HG03095 (cell line): ENCODE measurements around the gene DYSF.
"Not testable (repeated sequence)": the region's sequence is repeated elsewhere in the genome, so short reads cannot be mapped to it uniquely, and the experiment has no call there.

Source experiments
- ATAC-seq: cut with Tn5 transposase; IDR thresholded peaks from one replicate; pipeline ENCODE4 v1.9.1; 2021; ENCODE audit warnings: moderate library complexity; ENCODE audit not compliant: unreplicated experiment

The DYSF gene

GRCh38 chr2:71469403-71470398 is 16.3 kb downstream of the DYSF start:
- no peak for ATAC-seq

- no peak for ATAC-seq
Observed at GRCh38 chr2:71471276-71471675, 17.9 kb downstream of the DYSF start.

GRCh38 chr2:71472019-71472418 is 18.7 kb downstream of the DYSF start:
- ATAC-seq = no peak

- no peak for ATAC-seq
Observed at GRCh38 chr2:71473346-71474031, 20.1 kb downstream of the DYSF start.

GRCh38 chr2:71474116-71474743 is 20.9 kb downstream of the DYSF start:
- no peak for ATAC-seq

GRCh38 chr2:71474744-71475397 is 21.5 kb downstream of the DYSF start:
- ATAC-seq = no peak

GRCh38 chr2:71476495-71476894 is 23.1 kb downstream of the DYSF start:
- ATAC-seq = no peak

GRCh38 chr2:71477231-71477691 is 23.9 kb downstream of the DYSF start:
- no peak for ATAC-seq

- no peak for ATAC-seq
Observed at GRCh38 chr2:71478806-71479205, 25.4 kb downstream of the DYSF start.

GRCh38 chr2:71479261-71479660 is 25.9 kb downstream of the DYSF start:
- no peak for ATAC-seq

GRCh38 chr2:71481111-71481510 is 27.8 kb downstream of the DYSF start:
- ATAC-seq = no peak

- no peak for ATAC-seq
Observed at GRCh38 chr2:71482055-71482454, 28.7 kb downstream of the DYSF start.

- no peak for ATAC-seq
Observed at GRCh38 chr2:71483246-71483645, 29.9 kb downstream of the DYSF start.

- ATAC-seq = no peak
Observed at GRCh38 chr2:71484354-71484753, 31.0 kb downstream of the DYSF start.

- no peak for ATAC-seq
Observed at GRCh38 chr2:71486881-71487640, 33.7 kb downstream of the DYSF start.

GRCh38 chr2:71491551-71491950 is 38.2 kb downstream of the DYSF start:
- not testable (repeated sequence) for ATAC-seq

GRCh38 chr2:71492112-71492511 is 38.8 kb downstream of the DYSF start:
- ATAC-seq = no peak

- ATAC-seq = no peak
Observed at GRCh38 chr2:71494091-71494490, 40.7 kb downstream of the DYSF start.

GRCh38 chr2:71494523-71495155 is 41.3 kb downstream of the DYSF start:
- ATAC-seq = no peak
